HEK293 (cell line): Measurements from ENCODE around the gene COX7A1.
"Not testable (repeated sequence)": the region's sequence is repeated elsewhere in the genome, so short reads cannot be mapped to it uniquely, and the experiment has no call there.

ENCODE experiments used
- GLI4 ChIP-seq: fragments of 450-650 bp; formaldehyde crosslinking; IDR thresholded peaks from 2 replicates; pipeline ENCODE4 v1.5.1; 2016; ENCODE audit warnings: missing biosample characterization, missing genetic modification characterization
- TCF7L2 ChIP-seq: IDR thresholded peaks from 2 replicates; pipeline ENCODE4 v1.6.1; 2011; ENCODE audit warnings: low read depth, mild to moderate bottlenecking, inconsistent platforms, low read length, moderate library complexity, borderline replicate concordance
- TF ChIP-seq, protein P1 (sequence below): fragments of 450-650 bp; formaldehyde crosslinking; IDR thresholded peaks from 2 replicates; pipeline ENCODE4 v1.5.1; 2016; ENCODE audit warnings: missing biosample characterization, missing genetic modification characterization

DNA sequence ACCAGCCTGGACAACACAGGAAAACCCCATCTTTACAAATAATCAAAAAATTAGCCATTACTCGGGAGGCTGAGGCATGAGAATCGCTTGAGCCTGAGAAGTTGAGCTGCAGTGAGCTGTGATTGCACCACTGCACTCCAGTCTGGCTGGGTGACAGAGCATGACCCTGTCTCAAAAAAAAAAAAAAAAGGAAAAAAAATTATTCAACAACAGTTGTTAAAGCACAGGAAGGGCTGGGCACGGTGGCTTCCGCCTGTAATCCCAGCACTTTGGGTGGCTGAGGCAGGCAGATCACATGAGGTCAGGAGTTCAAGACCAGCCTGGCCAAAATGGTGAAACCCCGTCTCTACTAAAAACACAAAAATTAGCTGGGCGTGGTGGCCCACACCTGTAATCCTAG is 21.0 kb downstream of the COX7A1 start:
- TF ChIP-seq, protein P1, sequence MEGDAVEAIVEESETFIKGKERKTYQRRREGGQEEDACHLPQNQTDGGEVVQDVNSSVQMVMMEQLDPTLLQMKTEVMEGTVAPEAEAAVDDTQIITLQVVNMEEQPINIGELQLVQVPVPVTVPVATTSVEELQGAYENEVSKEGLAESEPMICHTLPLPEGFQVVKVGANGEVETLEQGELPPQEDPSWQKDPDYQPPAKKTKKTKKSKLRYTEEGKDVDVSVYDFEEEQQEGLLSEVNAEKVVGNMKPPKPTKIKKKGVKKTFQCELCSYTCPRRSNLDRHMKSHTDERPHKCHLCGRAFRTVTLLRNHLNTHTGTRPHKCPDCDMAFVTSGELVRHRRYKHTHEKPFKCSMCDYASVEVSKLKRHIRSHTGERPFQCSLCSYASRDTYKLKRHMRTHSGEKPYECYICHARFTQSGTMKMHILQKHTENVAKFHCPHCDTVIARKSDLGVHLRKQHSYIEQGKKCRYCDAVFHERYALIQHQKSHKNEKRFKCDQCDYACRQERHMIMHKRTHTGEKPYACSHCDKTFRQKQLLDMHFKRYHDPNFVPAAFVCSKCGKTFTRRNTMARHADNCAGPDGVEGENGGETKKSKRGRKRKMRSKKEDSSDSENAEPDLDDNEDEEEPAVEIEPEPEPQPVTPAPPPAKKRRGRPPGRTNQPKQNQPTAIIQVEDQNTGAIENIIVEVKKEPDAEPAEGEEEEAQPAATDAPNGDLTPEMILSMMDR (tag by site-specific recombination), result not testable (repeated sequence)
- TF ChIP-seq GLI4, TCF7L2: not testable (repeated sequence)
